HG02870 (cell line): ENCODE data around the gene ZNF471.

ENCODE experiments used
- ATAC-seq: cut with Tn5 transposase; IDR thresholded peaks from one replicate; pipeline ENCODE4 v1.9.1; 2021; ENCODE audit warnings: mild to moderate bottlenecking, moderate library complexity; ENCODE audit not compliant: unreplicated experiment

Gene ZNF471

DNA sequence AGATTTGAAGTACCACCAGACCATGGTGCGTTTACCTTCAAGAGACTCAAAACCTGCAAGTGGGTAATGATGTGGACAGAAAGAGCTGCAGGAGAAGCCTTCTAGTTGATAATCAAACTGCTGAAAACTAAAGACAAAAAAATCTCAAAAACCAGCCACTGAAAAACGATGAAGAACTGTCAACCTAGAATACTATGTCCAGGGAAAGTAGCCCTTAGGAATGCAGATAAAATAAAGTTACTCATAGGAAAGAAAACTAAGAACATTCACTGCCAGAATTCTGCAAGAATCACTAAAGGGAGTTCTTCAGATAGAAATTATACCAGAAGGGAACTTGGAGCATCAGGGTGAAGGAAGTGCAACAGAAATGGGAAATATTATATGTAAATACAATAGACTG is 64.9 kb downstream of the ZNF471 start:
- ATAC-seq, result no peak

DNA sequence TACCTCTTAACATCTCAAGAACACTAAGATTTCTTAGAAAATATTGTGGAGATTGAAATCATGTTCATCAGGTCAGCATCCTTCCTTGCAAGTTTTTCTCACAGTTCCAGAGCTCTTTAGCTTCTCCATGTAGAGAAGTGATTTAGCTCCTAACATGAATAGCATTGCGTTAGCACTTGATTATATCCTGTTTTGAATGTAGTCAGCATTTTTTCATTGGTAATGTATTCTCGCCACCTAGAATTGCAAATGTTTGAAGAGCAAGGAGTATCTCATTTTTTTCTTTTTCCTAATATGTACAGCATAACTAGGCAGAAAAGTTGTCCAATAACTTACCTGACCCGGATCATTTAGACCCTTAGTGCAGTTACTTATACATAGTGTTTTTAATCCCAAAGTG is 66.3 kb downstream of the ZNF471 start:
- ATAC-seq, result no peak

DNA sequence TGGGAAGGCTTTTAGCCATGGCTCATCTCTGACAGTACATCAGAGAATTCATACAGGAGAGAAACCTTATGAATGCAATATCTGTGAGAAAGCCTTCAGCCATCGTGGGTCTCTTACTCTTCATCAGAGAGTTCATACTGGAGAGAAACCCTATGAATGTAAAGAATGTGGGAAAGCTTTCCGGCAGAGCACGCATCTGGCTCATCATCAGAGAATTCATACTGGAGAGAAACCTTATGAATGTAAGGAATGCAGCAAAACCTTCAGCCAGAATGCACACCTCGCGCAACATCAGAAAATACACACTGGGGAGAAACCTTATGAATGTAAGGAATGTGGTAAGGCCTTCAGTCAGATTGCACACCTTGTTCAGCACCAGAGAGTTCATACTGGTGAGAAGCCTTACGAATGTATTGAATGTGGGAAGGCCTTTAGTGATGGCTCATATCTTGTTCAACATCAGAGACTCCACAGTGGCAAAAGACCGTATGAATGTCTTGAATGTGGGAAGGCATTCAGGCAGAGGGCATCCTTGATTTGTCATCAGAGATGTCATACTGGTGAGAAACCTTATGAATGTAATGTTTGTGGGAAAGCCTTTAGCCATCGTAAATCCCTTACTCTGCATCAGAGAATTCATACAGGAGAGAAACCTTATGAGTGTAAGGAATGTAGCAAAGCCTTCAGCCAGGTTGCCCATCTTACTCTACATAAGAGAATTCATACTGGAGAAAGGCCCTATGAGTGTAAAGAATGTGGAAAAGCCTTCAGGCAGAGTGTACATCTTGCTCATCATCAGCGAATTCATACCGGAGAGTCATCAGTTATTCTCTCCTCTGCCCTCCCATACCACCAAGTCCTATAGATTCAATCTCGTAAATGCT is 70.3 kb downstream of the ZNF471 start:
- no peak for ATAC-seq
